Measurements from ENCODE around the gene CTTNBP2.

Gene CTTNBP2

GRCh38 chr7:117870448-117871130, 2.7 kb downstream of the CTTNBP2 start:
- TF ChIP-seq CTCF (conservative IDR thresholded peaks at IDR 0.05): no peak

GRCh38 chr7:117869374-117869773, 3.9 kb downstream of the CTTNBP2 start:
- no peak for TF ChIP-seq CTCF (conservative IDR thresholded peaks at IDR 0.05)
- no peak overlapping the region for H3K27ac ChIP-seq

More at GRCh38 chr7:117870448-117871130, 2.7 kb downstream of the CTTNBP2 start:
- no peak overlapping the region for H3K27ac ChIP-seq

- no peak for TF ChIP-seq CTCF (conservative IDR thresholded peaks at IDR 0.05)
These were observed 9.6 kb downstream of the CTTNBP2 start for GRCh38 chr7:117863618-117864017.

GRCh38 chr7:117862378-117862777, 10.9 kb downstream of the CTTNBP2 start:
- no peak for TF ChIP-seq CTCF (conservative IDR thresholded peaks at IDR 0.05)

More at GRCh38 chr7:117863618-117864017, 9.6 kb downstream of the CTTNBP2 start:
- H3K27ac ChIP-seq: no peak overlapping the region

GRCh38 chr7:117859246-117859812, 13.9 kb downstream of the CTTNBP2 start:
- TF ChIP-seq CTCF (conservative IDR thresholded peaks at IDR 0.05): no peak
- no peak overlapping the region for H3K27ac ChIP-seq

More at GRCh38 chr7:117862378-117862777, 10.9 kb downstream of the CTTNBP2 start:
- no peak overlapping the region for H3K27ac ChIP-seq

- no peak for TF ChIP-seq CTCF (conservative IDR thresholded peaks at IDR 0.05)
- H3K27ac ChIP-seq: no peak overlapping the region
These were observed 14.5 kb downstream of the CTTNBP2 start for GRCh38 chr7:117858712-117859111.

GRCh38 chr7:117857718-117858117, 15.5 kb downstream of the CTTNBP2 start:
- no peak overlapping the region for H3K27ac ChIP-seq
- TF ChIP-seq CTCF (conservative IDR thresholded peaks at IDR 0.05): no peak
